Endothelial cell of hepatic sinusoid (primary cell): ENCODE measurements around the gene ZNF358.

Experiments
- in situ Hi-C: cut with HindIII; loops from 2 replicates; pipeline ENCODE4 v1.10.0; 2017; ENCODE audit warnings: low sequenced_read_pairs

The ZNF358 gene

DNA sequence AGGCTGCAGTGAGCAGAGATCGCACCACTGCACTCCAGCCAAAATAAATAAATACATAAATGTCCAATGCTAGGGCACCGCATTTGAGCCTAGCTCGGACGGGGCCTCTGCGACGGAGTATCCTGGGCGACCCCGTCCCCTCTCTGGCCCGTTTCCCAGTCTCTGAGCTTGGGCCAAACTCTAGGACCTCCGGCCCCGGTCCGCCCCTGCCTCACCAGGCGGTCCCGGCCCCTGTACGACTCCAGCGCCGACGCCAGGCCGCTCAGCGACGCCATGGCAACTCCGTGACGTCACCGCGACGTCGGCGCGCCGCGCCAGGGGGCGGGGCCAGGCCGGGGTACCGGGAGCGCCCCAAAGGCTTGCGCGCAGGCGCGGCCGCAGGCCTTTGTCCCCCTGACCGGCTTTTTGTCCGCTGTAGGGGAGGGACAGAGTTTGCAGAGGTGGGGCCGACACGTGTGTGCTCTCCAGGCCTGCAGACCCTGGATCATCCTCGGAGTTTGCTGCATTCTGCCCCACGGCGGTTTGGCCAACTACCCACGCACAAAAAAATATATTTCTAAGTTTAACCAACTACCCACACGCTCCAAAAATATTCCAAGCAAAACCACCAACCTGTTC is 27.1 kb upstream of the ZNF358 start, which contains the start of gene PEX11G:
PEX11G (minus strand) TSS at position 300 of the 618 bp plus-strand sequence; CDS start at position 275, 25 bp downstream.
- in situ Hi-C loops: no loop called here

DNA sequence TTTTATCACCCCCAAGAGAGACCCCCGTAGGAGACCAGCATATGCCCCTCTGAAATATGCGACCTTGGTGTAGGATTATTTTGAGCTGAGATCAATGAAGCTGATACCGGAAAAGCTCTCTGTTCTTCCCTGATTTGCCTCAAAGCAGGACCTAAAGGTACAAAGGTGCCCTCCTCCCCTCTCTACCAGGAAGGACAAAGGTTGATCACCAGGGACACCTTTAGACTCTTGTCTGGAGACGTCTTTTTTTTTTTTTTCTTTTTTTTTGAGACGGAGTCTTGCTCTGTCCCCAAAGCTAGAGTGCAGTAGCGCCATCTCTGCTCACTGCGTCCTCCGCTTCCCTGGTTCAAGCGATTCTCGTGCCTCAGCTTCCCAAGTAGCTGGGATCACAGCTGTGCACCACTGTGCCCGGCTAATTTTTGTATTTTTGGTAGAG is 26.3 kb upstream of the ZNF358 start:
- in situ Hi-C loops: no loop called here

DNA sequence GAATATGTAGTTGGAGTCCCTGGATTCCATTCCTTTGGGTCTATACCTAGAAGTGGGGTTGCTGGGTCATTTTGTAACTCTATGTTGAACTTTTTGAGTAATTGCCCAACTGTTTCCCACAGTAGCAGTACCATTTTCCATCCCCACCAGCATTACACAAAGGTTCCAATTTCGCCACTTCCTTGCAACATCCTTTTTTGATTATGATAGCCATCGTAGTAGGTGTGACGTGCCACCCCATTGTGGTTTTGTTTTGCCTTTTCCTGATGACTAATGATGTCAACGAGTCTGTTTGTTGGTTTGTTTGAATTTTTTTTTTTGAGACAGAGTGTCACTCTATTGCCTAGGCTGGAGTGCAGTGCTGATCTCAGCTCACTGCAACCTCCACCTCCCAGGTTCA is 23.8 kb upstream of the ZNF358 start:
- in situ Hi-C loops: no loop called here

DNA sequence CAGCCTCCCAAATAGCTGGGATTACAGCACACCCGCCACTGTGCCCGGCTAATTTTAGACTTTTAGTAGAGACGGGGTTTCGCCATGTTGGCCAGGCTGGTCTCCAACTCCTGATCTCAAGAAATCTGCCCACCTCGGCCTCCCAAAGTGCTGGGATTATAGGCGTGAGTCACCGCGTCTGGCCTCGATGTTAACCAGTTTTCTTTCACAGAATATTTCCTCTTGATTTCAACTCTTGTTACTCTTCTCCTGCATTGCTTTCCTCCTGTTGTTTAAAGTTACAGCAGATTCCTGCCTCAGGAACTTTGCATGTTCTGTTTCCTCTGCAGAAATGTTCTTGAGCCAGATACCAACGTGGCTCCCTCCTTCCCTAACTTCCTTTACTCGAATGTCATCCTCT is 23.3 kb upstream of the ZNF358 start:
- in situ Hi-C loops: no loop called here

DNA sequence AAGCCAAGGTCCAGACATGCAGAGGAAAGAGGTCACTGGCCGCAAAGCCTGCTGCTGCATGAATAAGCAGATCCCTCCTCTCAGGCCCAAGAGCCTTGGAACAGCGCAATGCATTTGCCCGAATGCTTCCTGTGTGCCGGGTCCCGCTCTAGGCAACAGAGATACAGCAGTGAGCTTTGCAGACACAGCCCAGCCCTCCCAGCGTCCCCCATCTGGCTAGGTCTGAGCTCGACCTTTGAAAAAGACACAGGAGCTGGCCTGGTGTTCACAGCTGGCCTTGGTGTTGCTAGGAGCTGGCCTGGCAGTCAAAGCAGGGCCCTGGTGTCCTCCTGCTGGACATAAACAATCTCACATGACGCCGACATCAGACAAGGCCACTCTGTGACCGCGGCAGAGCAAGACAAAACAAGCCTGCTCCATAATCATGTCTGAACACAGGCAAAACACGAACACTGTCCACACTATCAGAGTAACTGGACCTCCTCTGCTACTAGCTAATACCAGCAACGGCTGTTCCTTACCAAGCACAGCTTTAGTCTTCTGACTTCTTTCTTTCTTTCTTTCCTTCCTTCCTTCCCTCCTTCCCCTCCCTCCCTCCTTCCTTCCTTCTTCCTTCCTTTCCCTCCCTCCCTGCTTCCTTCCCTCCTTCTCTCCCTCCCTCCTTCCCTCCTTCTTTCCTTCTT is 21.3 kb upstream of the ZNF358 start:
- in situ Hi-C loops: no loop called here

DNA sequence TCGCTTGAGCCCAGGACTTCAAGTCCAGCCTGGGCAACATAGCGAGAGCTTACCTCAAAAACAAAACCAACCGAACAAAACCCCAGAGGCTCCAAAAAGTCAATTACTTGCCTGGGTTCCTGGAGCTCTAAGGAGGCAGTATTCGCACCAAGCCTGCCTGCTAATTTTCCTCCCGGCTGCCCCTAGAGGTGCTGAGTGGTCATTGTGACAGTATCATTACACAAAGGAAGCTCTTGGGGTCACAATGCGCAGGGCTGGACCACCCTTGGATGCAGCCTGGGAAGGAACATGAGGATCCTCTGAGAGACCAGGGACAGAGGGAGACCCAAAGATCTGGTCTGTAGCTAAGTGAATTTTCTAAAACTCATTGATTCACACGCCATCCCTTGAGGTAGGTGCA is 18.6 kb upstream of the ZNF358 start:
- in situ Hi-C loops: no loop called here

DNA sequence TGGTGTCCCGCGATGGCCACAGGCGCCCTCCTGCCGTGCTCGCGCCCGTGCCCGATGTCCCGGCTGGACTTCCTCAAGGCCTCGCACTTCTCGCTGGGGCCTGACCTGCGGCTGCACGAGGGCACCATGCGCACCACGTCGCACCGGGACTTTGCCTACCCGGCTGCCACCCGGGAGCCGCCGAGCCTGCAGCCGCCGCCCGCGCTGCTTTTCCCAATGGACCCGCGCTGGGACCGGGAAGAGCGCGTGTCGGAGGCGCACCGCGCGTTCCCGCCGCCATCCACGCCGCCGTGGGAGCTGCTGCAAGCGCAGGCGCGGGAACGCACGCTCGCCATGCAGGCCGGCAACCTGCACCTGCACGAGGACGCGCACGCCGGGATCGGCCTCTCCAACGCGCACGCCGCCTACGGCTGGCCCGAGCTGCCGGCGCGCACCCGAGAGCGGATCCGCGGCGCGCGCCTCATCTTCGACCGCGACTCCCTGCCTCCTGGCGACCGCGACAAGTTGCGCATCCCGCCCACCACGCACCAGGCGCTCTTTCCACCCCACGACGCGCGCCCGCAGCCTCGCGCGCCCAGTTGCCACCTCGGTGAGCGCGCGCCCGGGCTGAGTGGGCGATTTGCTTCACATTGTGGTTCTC is 15.0 kb upstream of the ZNF358 start:
- in situ Hi-C loops: no loop called here

DNA sequence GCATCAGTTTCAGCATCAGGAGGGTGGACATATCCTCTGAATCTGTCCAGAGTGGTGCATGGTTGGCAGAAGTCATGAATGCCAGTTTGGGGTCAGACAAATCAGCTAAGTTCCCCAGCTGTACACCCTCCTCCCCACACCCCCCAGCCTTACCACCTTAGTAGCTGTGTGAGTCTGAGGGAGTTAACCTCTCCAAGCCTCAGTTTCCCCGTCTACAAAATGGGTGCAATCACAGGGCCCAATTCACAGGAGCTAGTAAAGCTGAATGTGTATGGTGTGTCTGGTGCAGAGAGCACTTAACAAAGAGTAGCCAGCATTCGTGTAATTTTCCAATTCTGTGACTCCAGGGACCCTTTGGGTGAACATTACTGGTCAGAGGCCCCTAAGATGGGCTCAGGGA is 13.4 kb upstream of the ZNF358 start:
- in situ Hi-C loops: no loop called here

DNA sequence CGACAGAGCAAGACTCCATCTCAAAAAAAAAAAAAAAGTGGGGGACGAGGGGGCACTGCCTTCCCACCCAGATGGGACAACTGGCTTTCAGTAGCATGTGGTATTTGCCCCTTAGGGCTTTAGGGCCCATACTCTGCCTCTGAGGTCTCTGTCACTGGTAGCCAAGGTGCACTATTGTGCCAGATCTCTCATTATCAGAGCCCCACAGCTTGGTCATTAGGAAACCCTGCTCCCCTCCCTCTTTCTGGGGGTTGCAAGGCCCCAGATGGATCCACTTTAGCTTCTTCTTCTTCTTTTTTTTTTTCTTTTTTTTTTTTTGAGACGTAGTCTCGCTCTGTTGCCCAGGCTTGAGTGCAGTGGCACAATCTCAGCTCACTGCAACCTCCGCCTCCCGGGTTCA is 11.2 kb upstream of the ZNF358 start:
- in situ Hi-C loops: no loop called here

DNA sequence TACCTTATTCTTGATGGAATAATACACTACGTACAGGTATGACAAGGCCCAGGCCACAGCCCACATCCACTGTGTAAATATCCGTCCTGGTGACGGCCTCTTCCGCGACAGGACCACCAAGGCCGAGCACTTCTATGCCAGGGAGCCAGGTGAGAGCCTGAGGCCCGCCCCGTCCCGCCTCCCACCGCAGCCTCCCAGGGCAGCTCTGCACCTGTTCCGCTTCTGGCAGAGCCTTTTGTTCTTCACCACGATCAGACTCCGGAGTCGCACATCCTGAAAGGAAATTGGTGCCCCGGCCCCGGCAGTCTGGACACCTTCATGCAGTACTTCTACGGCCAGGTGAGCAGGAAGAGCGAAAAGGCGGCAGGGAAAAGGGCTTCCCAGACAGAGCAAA is 10.6 kb upstream of the ZNF358 start:
- in situ Hi-C loops: no loop called here

DNA sequence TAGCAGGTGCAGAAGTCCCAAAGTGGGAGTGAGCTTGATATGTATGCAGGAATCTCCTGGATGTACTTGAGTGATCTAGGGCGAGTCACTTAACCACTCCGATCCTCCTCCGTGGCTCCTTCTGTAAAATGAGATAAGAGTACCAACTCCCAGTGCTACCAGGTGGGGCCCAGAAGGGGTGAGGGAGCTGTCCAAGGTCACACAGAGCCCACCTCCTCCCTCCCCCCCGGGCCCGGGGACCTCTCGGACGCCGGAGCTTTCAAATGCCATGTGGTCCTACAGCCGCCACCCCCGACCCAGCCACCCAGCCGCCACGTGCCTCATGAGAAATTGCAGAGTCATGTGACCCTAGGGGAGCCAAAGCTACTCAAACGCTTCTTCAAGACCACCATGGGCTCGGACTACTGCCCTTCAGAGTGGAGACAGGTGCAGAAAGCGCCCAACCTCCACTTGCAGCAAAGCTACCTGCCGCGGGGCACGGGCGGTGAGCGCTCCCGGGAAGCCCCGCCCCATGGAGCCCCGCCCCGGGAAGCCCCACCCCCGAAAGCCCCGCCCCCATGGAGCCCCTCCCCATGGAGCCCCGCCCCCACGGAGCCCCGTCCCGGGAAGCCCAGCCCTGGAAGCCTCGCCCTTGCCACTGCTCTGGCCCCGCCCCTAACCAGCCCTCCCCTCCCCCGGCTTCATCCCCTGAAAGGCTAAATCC is 10.1 kb upstream of the ZNF358 start:
- in situ Hi-C loops: no loop called here

DNA sequence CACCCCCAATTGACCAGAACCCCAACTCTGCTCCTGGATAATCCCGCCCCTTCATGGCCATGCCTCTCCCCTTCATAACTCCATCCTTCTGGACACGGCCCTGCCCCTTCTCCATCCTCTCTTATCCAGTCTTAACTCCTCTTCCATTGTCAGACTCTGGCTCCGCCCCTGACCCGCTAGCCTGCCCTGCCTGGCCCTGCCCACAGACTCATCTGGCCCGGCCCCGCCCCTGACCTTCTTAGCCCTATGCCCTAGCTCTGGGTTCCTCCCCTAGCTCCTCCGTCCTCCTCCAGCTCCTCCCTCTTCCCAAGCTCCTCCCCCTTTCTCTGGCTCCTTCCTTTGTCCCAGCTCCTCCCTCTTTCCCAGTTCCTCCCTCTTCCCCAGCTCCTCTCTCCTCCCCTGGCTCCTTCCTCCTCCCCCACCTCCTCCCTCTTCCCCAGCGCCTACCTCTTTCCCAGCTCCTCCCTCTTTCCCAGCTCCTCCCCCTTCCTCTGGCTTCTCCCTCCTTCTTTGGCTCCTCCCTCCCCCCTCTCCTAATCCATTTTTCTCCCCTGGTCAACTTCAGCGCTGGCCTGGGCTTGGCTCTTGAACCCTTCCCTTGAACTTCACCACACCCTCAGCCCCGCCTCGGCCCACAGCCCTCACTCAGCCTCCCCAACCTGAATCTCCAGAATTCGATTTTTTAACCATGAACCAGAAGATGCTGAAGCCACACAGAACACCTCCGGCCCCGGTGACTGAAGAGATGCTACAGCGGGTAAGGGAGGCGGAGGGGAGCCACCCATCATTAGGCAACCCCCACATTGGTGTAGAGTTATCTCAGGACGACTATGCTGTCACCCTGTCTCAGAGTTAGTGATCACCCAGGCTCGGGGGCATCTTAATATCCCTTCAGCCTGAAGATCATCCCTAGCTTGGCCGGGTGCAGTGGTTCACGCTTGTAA is 9.2 kb upstream of the ZNF358 start:
- in situ Hi-C loops: no loop called here

DNA sequence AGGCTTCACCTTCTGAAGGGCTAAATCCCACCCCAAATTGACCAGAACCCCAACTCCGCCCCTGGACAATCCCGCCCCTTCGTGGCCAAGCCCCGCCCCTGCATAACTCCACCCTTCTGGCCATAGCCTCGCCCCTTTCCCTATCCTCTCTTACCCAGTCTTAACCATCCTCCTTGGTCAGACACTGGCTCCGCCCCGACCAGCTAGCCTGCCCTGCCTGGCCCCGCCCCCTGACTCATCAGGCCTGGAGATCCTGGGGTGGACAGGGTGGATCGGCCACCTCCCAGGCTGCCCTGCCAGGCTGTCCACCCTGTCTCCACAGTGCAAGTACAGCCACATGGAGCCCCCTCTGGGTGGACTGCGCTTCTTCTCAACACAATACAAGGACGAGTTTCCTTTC is 8.0 kb upstream of the ZNF358 start:
- in situ Hi-C loops: no loop called here

DNA sequence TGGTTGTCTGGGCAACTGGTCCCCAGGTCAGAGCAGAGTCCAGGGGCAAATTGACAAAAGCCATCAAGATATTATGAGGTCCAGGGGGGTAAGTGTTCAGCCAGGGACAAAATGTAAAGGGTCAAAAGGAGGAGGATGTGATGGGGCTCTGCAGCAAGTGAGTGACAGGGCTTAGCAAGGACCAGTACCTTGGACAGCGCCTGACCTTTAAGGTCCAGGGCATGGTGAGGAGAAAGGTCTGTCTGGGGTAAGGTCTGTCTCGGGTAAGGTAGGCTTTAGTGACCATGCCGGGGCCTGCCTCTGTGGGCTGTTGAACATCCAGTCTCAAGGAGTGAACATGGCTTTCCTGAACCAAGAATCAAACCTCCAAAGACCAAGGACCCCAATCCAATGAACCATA is 6.3 kb upstream of the ZNF358 start:
- in situ Hi-C loops: no loop called here

DNA sequence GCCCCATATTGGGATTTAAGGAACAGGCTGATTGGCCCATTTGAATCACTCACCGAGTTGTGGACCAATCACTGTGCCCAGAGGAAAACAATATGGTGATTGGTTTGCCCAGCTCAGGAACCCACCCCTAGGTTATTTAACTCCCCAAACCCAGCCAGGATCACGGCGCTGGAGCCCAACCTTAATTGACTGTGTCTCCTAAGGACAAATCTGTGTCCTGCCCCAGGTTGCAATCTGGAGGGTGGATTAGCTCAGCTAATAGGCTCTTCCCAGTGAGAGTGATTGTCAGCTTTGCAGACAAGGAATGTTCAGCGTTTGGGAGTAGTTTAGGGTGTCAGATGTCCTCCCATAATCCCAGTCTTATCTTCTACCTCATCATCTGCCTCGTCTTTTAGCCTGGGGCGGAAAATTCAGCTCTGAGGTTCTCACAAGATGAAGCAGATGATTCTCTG is 3.5 kb upstream of the ZNF358 start:
- in situ Hi-C loops: no loop called here

DNA sequence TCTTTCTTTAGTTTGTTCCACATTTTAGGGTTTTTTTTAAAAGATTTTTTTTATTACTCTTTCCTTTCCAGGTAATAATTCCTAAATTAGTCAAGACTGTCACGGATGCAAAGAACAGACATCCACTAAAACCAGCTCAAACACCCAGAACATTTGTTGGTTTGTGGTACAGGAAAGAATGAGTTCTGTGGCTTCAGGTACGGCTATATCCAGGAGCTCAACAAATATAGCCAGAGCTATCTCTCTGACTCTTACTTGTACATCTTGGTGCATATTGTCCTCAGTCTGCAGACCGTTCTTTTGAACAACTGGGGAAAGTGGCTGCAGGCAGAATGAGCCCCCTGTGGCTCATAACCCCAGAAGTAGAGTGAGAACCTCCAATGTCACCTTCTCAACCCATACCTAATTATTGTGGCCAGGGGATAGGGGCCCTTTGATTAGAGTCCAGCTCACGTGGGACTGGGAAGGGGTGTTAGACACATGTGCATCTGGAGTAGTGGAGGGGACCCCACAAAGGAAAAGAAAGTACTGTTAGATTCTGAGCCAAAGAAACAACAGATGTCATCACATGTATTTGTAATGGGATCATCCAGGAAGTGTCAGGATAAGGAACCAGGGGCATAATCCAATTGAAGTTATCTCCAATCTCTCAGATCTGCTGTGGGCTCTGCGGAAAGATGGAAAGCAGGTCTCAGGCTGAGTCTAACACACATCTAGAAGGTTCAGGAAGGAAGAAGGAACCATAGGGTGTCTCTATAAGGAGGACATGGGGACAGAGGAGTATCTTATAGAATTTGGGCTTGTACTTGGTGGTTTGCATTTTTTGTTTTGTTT is 1.9 kb upstream of the ZNF358 start:
- in situ Hi-C loops: no loop called here

DNA sequence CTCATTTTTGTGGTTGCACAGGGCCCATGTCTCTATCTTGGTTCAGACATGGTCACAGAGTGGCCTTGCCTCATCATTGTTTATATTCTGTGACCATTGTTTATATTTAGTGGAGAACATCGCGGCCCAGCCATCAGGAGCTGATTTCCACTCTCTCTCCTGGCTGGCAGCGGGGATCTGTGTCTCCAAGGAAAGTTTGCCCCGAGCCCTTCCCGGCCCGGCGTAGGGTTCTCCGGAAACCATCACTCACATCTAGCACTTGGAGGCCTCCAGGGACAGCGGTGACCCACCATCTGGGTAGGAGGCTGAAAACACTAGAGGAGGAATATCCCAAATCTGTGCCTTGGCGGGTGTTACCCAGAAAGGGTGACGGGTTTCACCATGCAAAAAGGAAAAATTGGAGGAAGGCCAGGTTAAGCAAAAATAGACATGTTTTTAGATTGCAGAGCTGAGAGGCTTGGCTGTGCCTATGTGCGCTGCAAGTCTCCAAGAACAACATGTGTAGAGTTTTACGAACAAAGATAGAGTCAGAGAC is 726 bp upstream of the ZNF358 start:
- in situ Hi-C loops: no loop called here

DNA sequence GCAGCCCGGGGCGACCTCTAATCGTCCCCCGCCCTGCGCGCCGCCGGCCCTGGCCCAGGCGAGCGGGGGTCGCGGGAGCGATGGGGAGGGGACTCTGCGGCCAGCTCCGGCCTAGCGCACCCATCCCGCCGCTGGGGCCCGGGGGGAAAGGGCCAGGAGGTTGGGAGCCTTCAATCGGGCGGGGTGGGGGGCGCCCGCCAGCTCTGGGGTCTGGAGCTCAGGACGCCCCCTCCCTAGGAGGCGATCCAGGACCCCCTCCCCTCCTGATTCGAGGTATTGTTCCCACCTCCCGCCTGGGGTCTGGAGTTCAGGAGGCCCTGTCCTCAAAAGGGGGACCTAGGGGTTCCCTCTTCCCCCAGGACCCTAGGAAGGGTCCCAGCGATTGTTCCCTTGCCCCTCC is 430 bp downstream of the ZNF358 start:
- in situ Hi-C loops: no loop called here

DNA sequence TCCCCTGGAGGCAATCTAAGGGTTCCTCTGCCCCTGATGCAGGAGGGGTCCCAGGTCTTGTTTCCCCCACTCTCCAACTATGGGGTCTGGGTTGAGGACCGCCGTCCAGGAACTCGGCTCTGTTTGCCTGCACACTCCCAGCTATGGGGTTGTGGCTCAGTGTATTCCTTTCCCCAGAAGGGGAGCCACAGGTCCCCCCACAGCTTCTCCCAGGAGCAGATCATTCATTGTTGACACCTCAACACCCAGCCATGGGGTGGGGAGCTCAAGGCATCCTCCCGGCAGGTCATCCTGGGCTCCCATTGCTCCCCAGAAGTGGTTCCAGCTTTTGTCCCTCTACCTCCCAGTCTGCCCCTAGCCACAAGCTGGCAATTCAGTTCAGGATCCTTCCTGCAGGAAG is 975 bp downstream of the ZNF358 start:
- in situ Hi-C loops: no loop called here
